ENCODE measurements around the gene ABCF2. TPM values are rescaled to one million over a fixed set of nuclear protein-coding genes. Genes with fewer than 3 reads are reported as not detected.

The ABCF2 gene
- polyA plus RNA-seq, 1 of the 3 experiments (the other 2 are of a cell fraction): 75.4 TPM

DNA sequence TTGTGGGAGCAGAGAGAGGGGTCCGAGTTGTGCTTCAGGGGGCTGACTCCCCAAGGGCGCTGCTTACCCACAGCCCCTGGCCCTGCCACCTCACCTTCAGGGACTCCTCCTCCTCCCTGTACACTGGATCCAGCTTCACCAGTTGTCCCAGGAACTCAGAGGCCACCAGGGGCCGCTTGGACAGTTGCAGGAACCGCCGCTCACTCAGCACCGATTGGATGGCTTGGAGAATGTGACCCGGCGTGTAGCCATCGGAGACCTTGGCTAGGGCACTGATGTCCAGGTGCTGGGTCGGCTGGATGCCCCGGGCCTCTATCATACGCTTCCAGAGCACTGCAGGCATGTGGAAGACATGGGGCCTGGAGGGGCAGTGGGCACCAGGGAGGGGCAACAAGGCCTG is 35.5 kb downstream of the ABCF2 start:
- H3K4me2 ChIP-seq: no peak overlapping the region
- no peaks in the 10 kb centered on the region for H4K20me1 ChIP-seq (ENCODE audit: insufficient read depth)
- ChIA-PET POLR2A (no interaction called here), CTCF (interaction anchor here (1.3 kb wide), 1 partner anchor 25 kb away, joined by 4 read pairs; no protein-coding TSS in a partner anchor)
- WGBS (ENCODE audit: low lambda C conversion rate): 41% methylated on average over 5 of the region's 12 CpGs
- H3K27ac ChIP-seq (ENCODE audit: low read depth in 2 of 2, low read length in 1 of 2): no peak overlapping the region
- H3K27me3 ChIP-seq (ENCODE audit: insufficient read depth): peaks cover 84% of the 10 kb centered on the region
- no peak overlapping the region for H3K4me3 ChIP-seq (ENCODE audit: low read depth in 2 of 2, low read length in 1 of 2)
- no peak overlapping the region for H3K9ac ChIP-seq
- H2AFZ ChIP-seq (ENCODE audit: low read depth): no peak overlapping the region
- TF ChIP-seq, protein P1, sequence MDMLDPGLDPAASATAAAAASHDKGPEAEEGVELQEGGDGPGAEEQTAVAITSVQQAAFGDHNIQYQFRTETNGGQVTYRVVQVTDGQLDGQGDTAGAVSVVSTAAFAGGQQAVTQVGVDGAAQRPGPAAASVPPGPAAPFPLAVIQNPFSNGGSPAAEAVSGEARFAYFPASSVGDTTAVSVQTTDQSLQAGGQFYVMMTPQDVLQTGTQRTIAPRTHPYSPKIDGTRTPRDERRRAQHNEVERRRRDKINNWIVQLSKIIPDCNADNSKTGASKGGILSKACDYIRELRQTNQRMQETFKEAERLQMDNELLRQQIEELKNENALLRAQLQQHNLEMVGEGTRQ (IDR thresholded peaks at IDR 0.05; ENCODE audit: borderline replicate concordance, low read depth, low read length): no peak
- H3K9me2 ChIP-seq: no peaks in the 10 kb centered on the region
- H3K36me3 ChIP-seq (replicated peaks in 1 of 2; ENCODE audit: control insufficient read depth in 1 of 2, insufficient read depth in 2 of 2, low read length in 1 of 2): no peaks in the 10 kb centered on the region
- no peak for DNase-seq
- H3F3A ChIP-seq (replicated peaks; ENCODE audit: insufficient read depth): no peaks in the 10 kb centered on the region
- no peaks in the 10 kb centered on the region for H3K79me2 ChIP-seq (ENCODE audit: insufficient read depth)
- no peaks in the 10 kb centered on the region for H3K4me1 ChIP-seq (ENCODE audit: control insufficient read depth in 1 of 2, insufficient read depth in 2 of 2, low read depth in 1 of 2, low read length in 1 of 2)
- no peaks in the 10 kb centered on the region for H3K9me3 ChIP-seq

DNA sequence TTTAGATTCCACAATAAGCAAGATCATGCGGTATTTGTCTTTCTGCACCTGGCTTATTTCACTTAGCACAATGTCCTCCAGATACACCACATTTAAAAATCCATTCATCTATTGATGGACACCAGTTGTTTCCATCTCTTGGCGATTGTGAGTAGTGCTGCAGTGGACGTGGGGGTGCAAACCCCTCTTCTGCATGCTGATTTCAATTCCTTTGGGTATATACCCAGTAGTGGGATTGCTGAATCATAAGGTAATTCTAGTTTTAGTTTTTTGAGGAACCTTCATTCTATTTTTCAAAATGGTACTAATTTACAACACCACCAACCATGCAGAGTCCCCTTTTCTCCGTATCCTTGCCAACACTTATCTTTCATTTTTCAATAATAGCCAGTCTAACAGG is 38.0 kb downstream of the ABCF2 start:
- no peak for DNase-seq
- TF ChIP-seq TCF12 (IDR thresholded peaks at IDR 0.05) (no peak), POLR2AphosphoS5 (IDR thresholded peaks at IDR 0.05; ENCODE audit: low read depth, low read length) (no peak)
- Histone ChIP-seq H3F3A (replicated peaks; ENCODE audit: insufficient read depth) (no peaks in the 10 kb centered on the region), H3K36me3 (replicated peaks in 1 of 2; ENCODE audit: control insufficient read depth in 1 of 2, insufficient read depth in 2 of 2, low read length in 1 of 2) (no peaks in the 10 kb centered on the region), H3K27me3 (ENCODE audit: insufficient read depth) (peaks cover 60% of the 10 kb centered on the region), H2AFZ (ENCODE audit: low read depth) (no peak overlapping the region), H3K4me2 (no peak overlapping the region), H3K27ac (ENCODE audit: low read depth in 2 of 2, low read length in 1 of 2) (no peak overlapping the region), H3K4me1 (ENCODE audit: control insufficient read depth in 1 of 2, insufficient read depth in 2 of 2, low read depth in 1 of 2, low read length in 1 of 2) (no peaks in the 10 kb centered on the region), H4K20me1 (ENCODE audit: insufficient read depth) (no peaks in the 10 kb centered on the region), H3K79me2 (ENCODE audit: insufficient read depth) (no peaks in the 10 kb centered on the region), H3K4me3 (ENCODE audit: low read depth in 2 of 2, low read length in 1 of 2) (no peak overlapping the region), H3K9me2 (no peaks in the 10 kb centered on the region), H3K9ac (no peak overlapping the region), H3K9me3 (no peaks in the 10 kb centered on the region)
- 49% methylated on average over 4 of the region's 4 CpGs for WGBS (ENCODE audit: low lambda C conversion rate)
- CTCF ChIA-PET: no interaction called here
- POLR2A ChIA-PET: no interaction called here

DNA sequence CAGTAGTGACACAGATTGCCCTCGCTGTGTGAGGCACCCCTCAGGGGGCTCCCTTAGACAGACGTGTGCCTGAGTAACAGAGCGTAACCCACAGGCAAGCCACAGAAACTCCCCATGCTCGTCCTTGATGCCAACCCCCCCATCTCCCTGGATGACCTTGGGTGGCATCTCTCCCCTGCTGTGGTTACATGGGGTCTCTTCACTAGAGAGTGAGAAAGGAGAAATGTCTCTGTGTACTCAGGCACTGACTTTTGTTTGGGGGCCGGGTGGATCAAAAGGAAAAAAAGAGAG is 38.8 kb downstream of the ABCF2 start:
- H3K27ac ChIP-seq (ENCODE audit: low read depth in 2 of 2, low read length in 1 of 2): no peak overlapping the region
- CTCF ChIA-PET: interaction anchor here (0.9 to 1.6 kb wide), 3 partner anchors 25 to 64 kb away, joined by 4 to 6 read pairs (median 5); no protein-coding TSS in a partner anchor

More for the DNA sequence above, 38.8 kb downstream of the ABCF2 start:
- Histone ChIP-seq H3K4me3 (ENCODE audit: low read depth in 2 of 2, low read length in 1 of 2) (no peak overlapping the region), H3K4me1 (ENCODE audit: control insufficient read depth in 1 of 2, insufficient read depth in 2 of 2, low read depth in 1 of 2, low read length in 1 of 2) (no peaks in the 10 kb centered on the region), H2AFZ (ENCODE audit: low read depth) (no peak overlapping the region), H3K27me3 (ENCODE audit: insufficient read depth) (peaks cover 52% of the 10 kb centered on the region), H3K9ac (no peak overlapping the region), H3K4me2 (no peak overlapping the region), H3F3A (replicated peaks; ENCODE audit: insufficient read depth) (no peaks in the 10 kb centered on the region), H3K36me3 (replicated peaks in 1 of 2; ENCODE audit: control insufficient read depth in 1 of 2, insufficient read depth in 2 of 2, low read length in 1 of 2) (no peaks in the 10 kb centered on the region), H4K20me1 (ENCODE audit: insufficient read depth) (no peaks in the 10 kb centered on the region), H3K9me2 (no peaks in the 10 kb centered on the region), H3K79me2 (ENCODE audit: insufficient read depth) (no peaks in the 10 kb centered on the region), H3K9me3 (no peaks in the 10 kb centered on the region)
- TF ChIP-seq, protein P2, sequence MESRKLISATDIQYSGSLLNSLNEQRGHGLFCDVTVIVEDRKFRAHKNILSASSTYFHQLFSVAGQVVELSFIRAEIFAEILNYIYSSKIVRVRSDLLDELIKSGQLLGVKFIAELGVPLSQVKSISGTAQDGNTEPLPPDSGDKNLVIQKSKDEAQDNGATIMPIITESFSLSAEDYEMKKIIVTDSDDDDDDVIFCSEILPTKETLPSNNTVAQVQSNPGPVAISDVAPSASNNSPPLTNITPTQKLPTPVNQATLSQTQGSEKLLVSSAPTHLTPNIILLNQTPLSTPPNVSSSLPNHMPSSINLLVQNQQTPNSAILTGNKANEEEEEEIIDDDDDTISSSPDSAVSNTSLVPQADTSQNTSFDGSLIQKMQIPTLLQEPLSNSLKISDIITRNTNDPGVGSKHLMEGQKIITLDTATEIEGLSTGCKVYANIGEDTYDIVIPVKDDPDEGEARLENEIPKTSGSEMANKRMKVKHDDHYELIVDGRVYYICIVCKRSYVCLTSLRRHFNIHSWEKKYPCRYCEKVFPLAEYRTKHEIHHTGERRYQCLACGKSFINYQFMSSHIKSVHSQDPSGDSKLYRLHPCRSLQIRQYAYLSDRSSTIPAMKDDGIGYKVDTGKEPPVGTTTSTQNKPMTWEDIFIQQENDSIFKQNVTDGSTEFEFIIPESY (IDR thresholded peaks at IDR 0.05; ENCODE audit: borderline replicate concordance, low read depth): no peak
- TF ChIP-seq TCF12 (IDR thresholded peaks at IDR 0.05): no peak
- TF ChIP-seq, protein P3, sequence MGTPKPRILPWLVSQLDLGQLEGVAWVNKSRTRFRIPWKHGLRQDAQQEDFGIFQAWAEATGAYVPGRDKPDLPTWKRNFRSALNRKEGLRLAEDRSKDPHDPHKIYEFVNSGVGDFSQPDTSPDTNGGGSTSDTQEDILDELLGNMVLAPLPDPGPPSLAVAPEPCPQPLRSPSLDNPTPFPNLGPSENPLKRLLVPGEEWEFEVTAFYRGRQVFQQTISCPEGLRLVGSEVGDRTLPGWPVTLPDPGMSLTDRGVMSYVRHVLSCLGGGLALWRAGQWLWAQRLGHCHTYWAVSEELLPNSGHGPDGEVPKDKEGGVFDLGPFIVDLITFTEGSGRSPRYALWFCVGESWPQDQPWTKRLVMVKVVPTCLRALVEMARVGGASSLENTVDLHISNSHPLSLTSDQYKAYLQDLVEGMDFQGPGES (IDR thresholded peaks at IDR 0.05; ENCODE audit: low read depth, low read length): no peak
- TF ChIP-seq, protein P4, sequence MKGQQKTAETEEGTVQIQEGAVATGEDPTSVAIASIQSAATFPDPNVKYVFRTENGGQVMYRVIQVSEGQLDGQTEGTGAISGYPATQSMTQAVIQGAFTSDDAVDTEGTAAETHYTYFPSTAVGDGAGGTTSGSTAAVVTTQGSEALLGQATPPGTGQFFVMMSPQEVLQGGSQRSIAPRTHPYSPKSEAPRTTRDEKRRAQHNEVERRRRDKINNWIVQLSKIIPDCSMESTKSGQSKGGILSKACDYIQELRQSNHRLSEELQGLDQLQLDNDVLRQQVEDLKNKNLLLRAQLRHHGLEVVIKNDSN (IDR thresholded peaks at IDR 0.05; ENCODE audit: borderline replicate concordance, low read depth): no peak
- TF ChIP-seq RXRA (IDR thresholded peaks at IDR 0.05; ENCODE audit: borderline replicate concordance, low read depth): no peak
- TF ChIP-seq NRF1 (IDR thresholded peaks at IDR 0.05; ENCODE audit: low read depth, low read length): no peak
- TF ChIP-seq, protein P1 (IDR thresholded peaks at IDR 0.05; ENCODE audit: borderline replicate concordance, low read depth, low read length): no peak
- TF ChIP-seq RAD21 (IDR thresholded peaks at IDR 0.05; ENCODE audit: low read length): no peak
- 49% methylated on average over 5 of the region's 5 CpGs for WGBS (ENCODE audit: low lambda C conversion rate)
- DNase-seq: no peak
- POLR2A ChIA-PET: no interaction called here

Data from SK-N-SH (cell line).